ENCODE measurements around the gene ABCB8.
A peak's percentile ranks its signal among the peaks of the same experiment; 100 is the strongest.

ABCB8 gene

DNA sequence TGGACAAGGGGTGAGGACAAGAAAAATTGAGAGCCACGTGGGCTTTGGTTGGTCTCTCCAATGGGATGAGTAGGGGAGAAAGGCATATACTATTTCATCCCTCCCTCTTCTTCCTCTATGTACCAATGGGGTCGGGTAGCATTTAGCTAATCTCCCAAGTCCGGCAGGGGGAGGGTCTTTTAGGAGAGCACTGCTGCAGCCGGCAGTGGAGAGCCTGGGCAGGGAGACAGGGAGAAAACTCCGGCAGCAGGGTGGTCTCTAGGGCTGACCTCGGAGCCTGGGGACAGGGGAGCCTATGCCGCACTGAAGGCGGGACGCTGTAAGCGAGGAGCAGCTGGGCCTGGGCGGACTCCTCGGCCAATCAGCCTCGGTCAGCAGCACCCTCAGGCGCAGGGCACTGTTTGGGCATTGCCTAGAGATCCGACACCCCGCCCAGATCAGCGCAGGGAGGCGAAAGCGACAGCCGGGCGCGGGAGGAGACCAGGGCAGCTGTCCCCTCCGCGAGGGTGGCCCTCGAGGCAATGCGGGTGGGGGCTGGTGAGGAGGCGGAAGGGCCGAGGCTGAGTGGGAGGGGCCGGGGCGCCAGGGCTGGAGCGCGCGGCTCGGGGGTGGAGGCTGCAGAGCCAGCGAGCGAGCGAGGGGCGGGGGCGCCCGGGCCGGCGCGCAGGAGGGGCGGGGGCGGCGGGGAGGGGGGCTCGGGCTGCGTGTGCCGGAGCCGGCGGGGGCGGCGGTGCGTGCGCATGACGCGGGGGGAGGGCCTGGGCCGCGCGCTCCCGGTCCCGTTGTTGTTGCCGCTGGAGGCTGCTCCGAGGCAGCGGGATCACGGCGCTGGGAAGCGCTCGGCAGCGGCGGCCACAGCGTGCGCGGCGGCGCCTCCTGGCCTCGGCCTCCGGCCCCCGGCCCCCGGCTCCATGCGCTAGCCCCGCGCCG is 57.7 kb downstream of the ABCB8 start, which contains the start of gene AGAP3:
AGAP3 (plus strand) TSS at position 785 of the 930 bp plus-strand sequence. CDS start 267 bp downstream, outside the sequence.
- TF ChIP-seq, protein P1, sequence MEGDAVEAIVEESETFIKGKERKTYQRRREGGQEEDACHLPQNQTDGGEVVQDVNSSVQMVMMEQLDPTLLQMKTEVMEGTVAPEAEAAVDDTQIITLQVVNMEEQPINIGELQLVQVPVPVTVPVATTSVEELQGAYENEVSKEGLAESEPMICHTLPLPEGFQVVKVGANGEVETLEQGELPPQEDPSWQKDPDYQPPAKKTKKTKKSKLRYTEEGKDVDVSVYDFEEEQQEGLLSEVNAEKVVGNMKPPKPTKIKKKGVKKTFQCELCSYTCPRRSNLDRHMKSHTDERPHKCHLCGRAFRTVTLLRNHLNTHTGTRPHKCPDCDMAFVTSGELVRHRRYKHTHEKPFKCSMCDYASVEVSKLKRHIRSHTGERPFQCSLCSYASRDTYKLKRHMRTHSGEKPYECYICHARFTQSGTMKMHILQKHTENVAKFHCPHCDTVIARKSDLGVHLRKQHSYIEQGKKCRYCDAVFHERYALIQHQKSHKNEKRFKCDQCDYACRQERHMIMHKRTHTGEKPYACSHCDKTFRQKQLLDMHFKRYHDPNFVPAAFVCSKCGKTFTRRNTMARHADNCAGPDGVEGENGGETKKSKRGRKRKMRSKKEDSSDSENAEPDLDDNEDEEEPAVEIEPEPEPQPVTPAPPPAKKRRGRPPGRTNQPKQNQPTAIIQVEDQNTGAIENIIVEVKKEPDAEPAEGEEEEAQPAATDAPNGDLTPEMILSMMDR (IDR thresholded peaks at IDR 0.05; ENCODE audit: low read depth, low read length): no peak
- H3K4me3 ChIP-seq (replicated peaks in 1 of 2; ENCODE audit: low read depth in 2 of 2, low read length in 2 of 2): peak within 1 kb of the TSS; percentile 74 to 81
- peak; percentile 66 to 81 for DNase-seq (ENCODE audit: low read depth in 2 of 2)

DNA sequence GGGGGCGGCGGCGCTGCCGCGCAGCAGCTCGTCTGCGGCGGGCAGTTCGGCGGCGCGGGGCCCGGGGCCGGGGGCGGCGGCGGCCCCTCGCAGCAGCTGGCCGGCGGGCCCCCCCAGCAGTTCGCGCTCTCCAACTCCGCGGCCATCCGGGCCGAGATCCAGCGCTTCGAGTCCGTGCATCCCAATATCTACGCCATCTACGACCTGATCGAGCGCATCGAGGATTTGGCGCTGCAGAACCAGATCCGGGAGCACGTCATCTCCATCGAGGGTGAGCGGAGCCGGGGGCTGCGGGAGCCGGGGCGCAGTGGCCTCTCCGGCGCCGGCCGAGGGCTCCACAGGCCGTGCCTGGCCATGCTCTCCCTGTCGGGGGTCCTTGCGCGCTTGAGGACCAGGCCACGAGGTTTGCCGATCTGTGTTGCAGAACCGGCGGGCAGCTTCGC is 58.6 kb downstream of the ABCB8 start:
- H3K4me3 ChIP-seq (replicated peaks in 1 of 2; ENCODE audit: low read depth in 2 of 2, low read length in 2 of 2): peak overlapping the region; percentile 74 to 81
- TF ChIP-seq, protein P1 (IDR thresholded peaks at IDR 0.05; ENCODE audit: low read depth, low read length): no peak
- peak in 1 of 2 donors; percentile 47 for DNase-seq (ENCODE audit: low read depth in 2 of 2)

DNA sequence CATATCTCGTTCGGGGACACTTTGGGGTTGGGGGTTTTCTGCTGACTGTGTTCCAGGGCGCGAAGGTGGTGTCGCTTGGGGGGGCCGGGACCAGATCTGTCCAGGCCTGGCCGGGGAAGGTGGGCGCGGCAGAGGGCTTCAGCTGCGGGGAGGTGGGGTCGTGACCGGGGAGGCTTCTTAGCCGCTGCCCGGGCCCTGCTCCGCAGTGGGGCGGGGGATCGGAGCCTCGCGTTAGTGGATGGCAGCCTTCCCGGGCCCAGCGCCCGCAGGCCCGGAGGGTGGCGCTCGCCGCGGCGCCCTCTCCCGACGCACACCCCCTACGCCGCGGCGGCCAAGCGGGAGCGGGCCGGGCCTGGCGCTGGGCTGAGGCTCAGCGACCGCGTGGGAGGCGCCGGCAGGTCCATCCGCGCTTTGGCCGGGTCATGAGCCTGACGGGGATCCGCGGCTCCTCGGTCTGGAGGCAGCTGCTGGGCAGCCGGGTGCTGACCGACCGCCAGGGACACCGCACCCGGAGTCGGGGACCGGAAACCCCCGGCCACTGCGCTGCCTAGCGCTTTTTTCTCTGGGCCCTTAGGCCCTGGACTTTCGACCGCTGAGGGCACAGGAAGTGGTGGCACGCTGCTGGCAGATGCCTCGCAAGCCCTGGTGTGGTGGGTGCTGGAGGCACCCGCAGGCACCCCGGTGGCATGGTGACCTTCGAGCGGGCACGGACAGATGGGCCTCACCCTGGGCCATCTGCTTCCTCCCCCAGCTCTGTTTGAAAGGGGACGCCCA is 59.2 kb downstream of the ABCB8 start:
- peak overlapping the region; percentile 74 to 81 for H3K4me3 ChIP-seq (replicated peaks in 1 of 2; ENCODE audit: low read depth in 2 of 2, low read length in 2 of 2)
- TF ChIP-seq, protein P1 (IDR thresholded peaks at IDR 0.05; ENCODE audit: low read depth, low read length): no peak
- peak; percentile 60 to 69 for DNase-seq (ENCODE audit: low read depth in 2 of 2)

DNA sequence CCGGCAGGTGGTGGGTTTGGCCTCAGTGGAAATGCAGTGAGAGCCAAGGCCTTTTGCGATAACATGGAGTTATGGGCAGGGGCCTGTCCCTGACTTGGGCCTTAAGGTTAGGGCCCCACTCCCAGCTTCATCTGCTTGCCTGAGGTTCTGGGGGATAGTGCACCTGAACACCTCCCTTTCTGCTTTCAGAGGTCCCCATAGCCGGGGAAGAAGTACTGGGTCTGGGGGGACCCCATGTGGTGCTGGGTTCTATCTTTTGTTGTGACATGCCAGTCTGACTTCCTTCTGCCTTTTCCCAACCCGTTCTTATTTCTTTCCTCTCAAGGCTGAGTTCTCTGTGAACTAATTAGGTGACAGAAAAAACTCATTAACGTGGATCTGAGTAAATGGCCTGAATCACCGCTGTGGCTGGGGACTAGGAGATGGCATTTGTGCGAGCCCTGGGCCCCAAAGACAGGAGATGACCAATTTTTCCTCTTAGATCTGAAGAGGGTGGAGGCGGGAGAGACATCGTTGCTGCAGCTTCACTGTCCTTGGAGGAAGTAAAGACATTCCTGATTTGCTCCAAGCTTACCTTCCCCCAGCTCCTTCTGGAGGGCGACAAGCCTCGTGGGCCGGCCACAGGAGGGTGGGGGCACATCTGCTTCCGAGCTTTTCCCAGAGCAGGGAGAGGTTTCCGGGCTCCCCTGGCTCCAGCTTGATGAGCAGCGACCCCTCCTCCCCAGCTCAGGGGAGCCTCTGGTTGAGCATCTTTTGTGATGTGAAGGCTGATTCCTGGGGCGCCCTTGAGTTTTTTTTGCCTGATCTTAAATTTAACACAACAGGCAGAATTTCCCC is 60.0 kb downstream of the ABCB8 start:
- H3K4me3 ChIP-seq (replicated peaks in 1 of 2; ENCODE audit: low read depth in 2 of 2, low read length in 2 of 2): peak overlapping the region; percentile 57 to 81
- TF ChIP-seq, protein P1 (IDR thresholded peaks at IDR 0.05; ENCODE audit: low read depth, low read length): no peak
- DNase-seq (ENCODE audit: low read depth in 2 of 2): peak in 1 of 2 donors; percentile 15

DNA sequence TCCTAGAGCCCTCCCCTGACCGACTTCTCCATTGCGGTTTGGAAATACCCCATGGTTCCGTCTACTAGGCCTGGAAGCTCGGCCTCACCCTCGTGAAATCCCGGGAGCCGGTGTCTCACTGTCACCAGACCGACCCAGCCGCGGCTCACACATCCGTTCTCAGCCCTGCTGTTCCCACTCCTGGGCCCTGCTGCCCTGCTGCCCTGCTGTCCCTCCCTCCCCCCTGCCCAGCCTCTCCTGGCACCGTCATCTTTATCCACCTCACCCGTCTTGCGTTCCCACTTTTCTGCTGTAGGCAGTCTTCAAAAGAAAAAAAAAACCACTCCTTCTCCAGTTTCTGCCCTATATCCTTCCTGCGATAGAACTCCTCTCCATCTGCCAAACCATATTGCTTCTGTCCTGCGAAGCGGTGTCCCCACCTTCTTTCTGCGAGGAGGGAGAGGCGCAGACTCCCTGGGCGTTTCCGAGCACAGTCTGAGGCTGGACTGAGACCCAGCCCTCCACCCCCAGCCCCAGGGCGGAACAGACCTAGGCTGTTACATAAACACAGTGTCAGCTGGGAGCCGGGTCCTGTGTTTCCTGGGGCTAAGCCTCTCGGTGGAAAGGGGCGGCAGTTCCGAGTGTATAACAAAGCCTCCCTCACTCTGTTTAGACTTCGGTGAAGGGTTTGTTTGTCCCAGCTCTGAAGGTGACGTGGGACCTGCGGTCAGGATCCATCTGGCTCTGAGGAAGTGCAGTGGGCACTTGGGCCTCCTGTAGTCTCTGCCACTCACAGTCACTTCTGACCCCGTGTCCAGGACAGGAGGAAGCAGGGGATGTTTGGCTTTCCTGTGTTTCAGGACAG is 60.8 kb downstream of the ABCB8 start:
- H3K4me3 ChIP-seq (replicated peaks in 1 of 2; ENCODE audit: low read depth in 2 of 2, low read length in 2 of 2): peak overlapping the region; percentile 57 to 81
- TF ChIP-seq, protein P1 (IDR thresholded peaks at IDR 0.05; ENCODE audit: low read depth, low read length): no peak
- peak; percentile 67 to 75 for DNase-seq (ENCODE audit: low read depth in 2 of 2)
